Measurements from ENCODE around the gene ZNF211. TPM values are rescaled to one million over a fixed set of nuclear protein-coding genes. Genes with fewer than 3 reads are reported as not detected.

Gene ZNF211
- total and polyA plus RNA-seq, 2 donors (not counting 3 experiments of a cell fraction or from before 2014, with no cell fraction given): 4.7 to 9.4 TPM

GRCh38 chr19:57664269-57665127 lies 31.5 kb downstream of the ZNF211 start:
- H3K79me2 ChIP-seq (ENCODE audit: control insufficient read depth, insufficient read depth, low read length): no peaks in the 10 kb centered on the region
- BruUV-seq (replicated peaks): no TSS peak
- dilution Hi-C loops (cut with MboI; ENCODE audit: extremely low pct_ligation_motif_present, low sequenced_read_pairs): no loop called here
- peaks cover 0 to 2% of the 10 kb centered on the region in 2 experiments for H3K27me3 ChIP-seq (ENCODE audit: control insufficient read depth in 2 of 2, insufficient read depth in 2 of 2, low read length in 2 of 2)
- H3K9me3 ChIP-seq (replicated peaks; ENCODE audit: control insufficient read depth, insufficient read depth, low read length): no peaks in the 10 kb centered on the region
- intact Hi-C loops (cut with micrococcal nuclease): no loop called here
- ChIA-PET POLR2A (interaction anchor here (0.6 kb wide), 1 partner anchor 232 kb away, joined by 3 read pairs; no protein-coding TSS in a partner anchor), CTCF (interaction anchor here (3.2 kb wide), 1 partner anchor 17 kb away, joined by 16 read pairs; the partner anchor contains the start of gene ZNF551)
- H3K36me3 ChIP-seq (ENCODE audit: control insufficient read depth in 2 of 2, extremely low read depth in 1 of 2, insufficient read depth in 2 of 2, low read length in 2 of 2): no peaks in the 10 kb centered on the region
- H3K4me2 ChIP-seq (ENCODE audit: insufficient read depth, low read length): peak overlapping the region; percentile 74
- peak overlapping the region; percentile 95 for H2AFZ ChIP-seq (ENCODE audit: low read depth, low read length)
- TF ChIP-seq JUN (IDR thresholded peaks at IDR 0.05; ENCODE audit: borderline replicate concordance, insufficient read depth, insufficient read length, low read depth) (no peak), POLR2AphosphoS5 (IDR thresholded peaks at IDR 0.05; ENCODE audit: insufficient read depth, low read depth, low read length) (no peak), MYC (IDR thresholded peaks at IDR 0.05; ENCODE audit: low read depth, low read length) (no peak), GATA2 (IDR thresholded peaks at IDR 0.05; ENCODE audit: insufficient read depth, insufficient read length, low read depth, low read length) (no peak), CTCF (IDR thresholded peaks at IDR 0.05; ENCODE audit: extremely low read depth in 1 of 2, insufficient read depth in 1 of 2, low read depth in 1 of 2, low read length in 2 of 2) (no peak), POLR2A (IDR thresholded peaks at IDR 0.05; ENCODE audit: low read depth, low read length) (no peak), MAX (IDR thresholded peaks at IDR 0.05; ENCODE audit: insufficient read depth, insufficient read length) (no peak), EZH2 (IDR thresholded peaks at IDR 0.05; ENCODE audit: borderline replicate concordance, low read depth, low read length, severe bottlenecking) (no peak), FOS (IDR thresholded peaks at IDR 0.05; ENCODE audit: borderline replicate concordance, insufficient read depth, low read length) (no peak)
- DNase-seq (ENCODE audit: low read depth, low spot score) (peak; percentile 46), FAIRE-seq (peak; percentile 71)
- no peaks in the 10 kb centered on the region for H3K9me1 ChIP-seq (replicated peaks; ENCODE audit: control insufficient read depth, extremely low read depth, insufficient read depth, low read length)
- peaks cover 4% of the 10 kb centered on the region for H3K4me1 ChIP-seq (ENCODE audit: control insufficient read depth, extremely low read depth, insufficient read depth, low read length)
- H3K9ac ChIP-seq (replicated peaks; ENCODE audit: extremely low read depth, insufficient read depth, low read length): peak overlapping the region; percentile 9
- H3K27ac ChIP-seq (ENCODE audit: insufficient read depth, low read depth, low read length): no peak overlapping the region
- H4K20me1 ChIP-seq (replicated peaks; ENCODE audit: control insufficient read depth, extremely low read depth, insufficient read depth, low read length): no peaks in the 10 kb centered on the region
- peak overlapping the region; percentile 44 to 48 (median 46) for H3K4me3 ChIP-seq (replicated peaks in 1 of 3; ENCODE audit: insufficient read depth in 1 of 3, low read depth in 1 of 3, low read length in 3 of 3)

All from endothelial cell of umbilical vein (primary cell).